ENCODE measurements around the gene ZMYM1.
"Not testable (repeated sequence)": the region's sequence is repeated elsewhere in the genome, so short reads cannot be mapped to it uniquely, and the experiment has no call there.

The ZMYM1 gene

GRCh38 chr1:35044431-35044830 is 34.8 kb upstream of the ZMYM1 start:
- Histone ChIP-seq H3K27ac (ENCODE audit: low read depth, low read length) (no peak overlapping the region), H3K4me3 (ENCODE audit: low read depth, low read length) (no peak overlapping the region)

GRCh38 chr1:35046730-35047129 is 32.5 kb upstream of the ZMYM1 start:
- Histone ChIP-seq H3K79me2 (ENCODE audit: control insufficient read depth, insufficient read depth, low read length, unreplicated experiment) (no peaks in the 10 kb centered on the region), H3K36me3 (ENCODE audit: insufficient read depth, low read length) (no peaks in the 10 kb centered on the region), H3K27me3 (ENCODE audit: insufficient read depth, low read length) (no peaks in the 10 kb centered on the region), H3K4me1 (ENCODE audit: control insufficient read depth, insufficient read depth, low read length, unreplicated experiment) (peaks cover 21% of the 10 kb centered on the region), H3K4me3 (ENCODE audit: low read depth, low read length) (no peak overlapping the region), H3K27ac (ENCODE audit: low read depth, low read length) (peak overlapping the region; percentile 81), H2AFZ (ENCODE audit: low read length, unreplicated experiment) (no peak overlapping the region)

More at GRCh38 chr1:35044431-35044830, 34.8 kb upstream of the ZMYM1 start:
- Histone ChIP-seq H3K79me2 (ENCODE audit: control insufficient read depth, insufficient read depth, low read length, unreplicated experiment) (no peaks in the 10 kb centered on the region), H3K27me3 (ENCODE audit: insufficient read depth, low read length) (no peaks in the 10 kb centered on the region), H3K4me1 (ENCODE audit: control insufficient read depth, insufficient read depth, low read length, unreplicated experiment) (peaks cover 21% of the 10 kb centered on the region), H2AFZ (ENCODE audit: low read length, unreplicated experiment) (no peak overlapping the region), H3K36me3 (ENCODE audit: insufficient read depth, low read length) (no peaks in the 10 kb centered on the region)

- no peaks in the 10 kb centered on the region for H3K79me2 ChIP-seq (ENCODE audit: control insufficient read depth, insufficient read depth, low read length, unreplicated experiment)
- H3K27ac ChIP-seq (ENCODE audit: low read depth, low read length) = peak overlapping the region; percentile 81
- no peaks in the 10 kb centered on the region for H3K27me3 ChIP-seq (ENCODE audit: insufficient read depth, low read length)
- peaks cover 21% of the 10 kb centered on the region for H3K4me1 ChIP-seq (ENCODE audit: control insufficient read depth, insufficient read depth, low read length, unreplicated experiment)
- H2AFZ ChIP-seq (ENCODE audit: low read length, unreplicated experiment) = no peak overlapping the region
- no peak overlapping the region for H3K4me3 ChIP-seq (ENCODE audit: low read depth, low read length)
- H3K36me3 ChIP-seq (ENCODE audit: insufficient read depth, low read length) = no peaks in the 10 kb centered on the region
Measured at GRCh38 chr1:35047188-35047858, 31.9 kb upstream of the ZMYM1 start.

DNA sequence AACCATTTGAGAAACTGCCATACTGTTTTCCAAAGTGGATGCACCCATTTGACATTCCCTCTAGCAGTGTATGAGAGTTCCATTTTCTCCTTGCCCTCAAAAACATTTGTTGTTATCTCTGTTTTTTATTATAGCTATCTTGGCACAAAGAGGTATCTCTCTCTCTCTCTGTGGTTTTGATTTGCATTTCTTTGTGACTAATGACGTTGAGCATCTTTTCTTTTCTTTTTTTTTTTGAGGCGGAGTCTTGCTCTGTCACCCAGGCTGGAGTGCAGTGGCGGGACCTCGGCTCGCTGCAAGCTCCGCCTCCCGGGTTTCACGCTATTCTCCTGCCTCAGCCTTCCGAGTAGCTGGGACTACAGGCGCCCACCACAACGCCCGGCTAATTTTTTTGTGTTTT is 30.1 kb upstream of the ZMYM1 start:
- no peaks in the 10 kb centered on the region for H3K79me2 ChIP-seq (ENCODE audit: control insufficient read depth, insufficient read depth, low read length, unreplicated experiment)
- peak overlapping the region; percentile 23; the same call in 1 of the 2 replicates for H3K27ac ChIP-seq (ENCODE audit: low read depth, low read length)
- no peak overlapping the region for H3K4me3 ChIP-seq (ENCODE audit: low read depth, low read length)
- H3K4me1 ChIP-seq (ENCODE audit: control insufficient read depth, insufficient read depth, low read length, unreplicated experiment) = peaks cover 19% of the 10 kb centered on the region
- H3K36me3 ChIP-seq (ENCODE audit: insufficient read depth, low read length) = no peaks in the 10 kb centered on the region
- no peaks in the 10 kb centered on the region for H3K27me3 ChIP-seq (ENCODE audit: insufficient read depth, low read length)
- no peak overlapping the region for H2AFZ ChIP-seq (ENCODE audit: low read length, unreplicated experiment)

GRCh38 chr1:35053433-35053832 is 25.8 kb upstream of the ZMYM1 start:
- Histone ChIP-seq H2AFZ (ENCODE audit: low read length, unreplicated experiment) (no peak overlapping the region), H3K79me2 (ENCODE audit: control insufficient read depth, insufficient read depth, low read length, unreplicated experiment) (no peaks in the 10 kb centered on the region), H3K4me1 (ENCODE audit: control insufficient read depth, insufficient read depth, low read length, unreplicated experiment) (peaks cover 7% of the 10 kb centered on the region), H3K4me3 (ENCODE audit: low read depth, low read length) (no peak overlapping the region), H3K27me3 (ENCODE audit: insufficient read depth, low read length) (no peaks in the 10 kb centered on the region), H3K36me3 (ENCODE audit: insufficient read depth, low read length) (no peaks in the 10 kb centered on the region), H3K27ac (ENCODE audit: low read depth, low read length) (no peak overlapping the region)

GRCh38 chr1:35054282-35054681 is 24.9 kb upstream of the ZMYM1 start:
- not testable (repeated sequence) for H3K27ac ChIP-seq (ENCODE audit: low read depth, low read length); H3K36me3 ChIP-seq (ENCODE audit: insufficient read depth, low read length); H2AFZ ChIP-seq (ENCODE audit: low read length, unreplicated experiment); H3K27me3 ChIP-seq (ENCODE audit: insufficient read depth, low read length); H3K4me1 ChIP-seq (ENCODE audit: control insufficient read depth, insufficient read depth, low read length, unreplicated experiment); H3K79me2 ChIP-seq (ENCODE audit: control insufficient read depth, insufficient read depth, low read length, unreplicated experiment); H3K4me3 ChIP-seq (ENCODE audit: low read depth, low read length)

- H3K4me1 ChIP-seq (ENCODE audit: control insufficient read depth, insufficient read depth, low read length, unreplicated experiment) = peaks cover 12% of the 10 kb centered on the region
- H3K36me3 ChIP-seq (ENCODE audit: insufficient read depth, low read length); H3K27ac ChIP-seq (ENCODE audit: low read depth, low read length); H3K4me3 ChIP-seq (ENCODE audit: low read depth, low read length); H3K79me2 ChIP-seq (ENCODE audit: control insufficient read depth, insufficient read depth, low read length, unreplicated experiment); H3K27me3 ChIP-seq (ENCODE audit: insufficient read depth, low read length); H2AFZ ChIP-seq (ENCODE audit: low read length, unreplicated experiment): not testable (repeated sequence)
Measured at GRCh38 chr1:35058321-35058720, 20.9 kb upstream of the ZMYM1 start.

DNA sequence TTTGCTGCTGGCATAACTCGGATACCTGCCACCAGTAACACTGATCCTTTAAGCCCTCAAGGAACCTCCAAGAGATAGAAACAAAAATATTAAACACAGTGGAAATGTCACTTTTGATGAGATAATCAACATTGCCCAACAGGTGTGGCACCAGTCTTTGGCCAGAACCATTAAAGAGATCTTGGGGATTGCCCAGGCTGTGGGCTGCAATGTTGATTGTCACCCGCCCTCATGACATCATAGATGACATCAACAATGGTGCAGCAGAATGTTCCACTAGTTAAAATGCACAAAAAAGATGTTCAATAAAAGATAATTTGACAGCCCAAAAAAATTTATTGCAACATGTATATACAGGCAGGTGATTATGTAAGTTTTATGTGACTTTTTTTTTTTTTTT is 20.2 kb upstream of the ZMYM1 start:
- Histone ChIP-seq H3K79me2 (ENCODE audit: control insufficient read depth, insufficient read depth, low read length, unreplicated experiment) (no peaks in the 10 kb centered on the region), H3K27me3 (ENCODE audit: insufficient read depth, low read length) (no peaks in the 10 kb centered on the region), H3K4me3 (ENCODE audit: low read depth, low read length) (no peak overlapping the region), H3K36me3 (ENCODE audit: insufficient read depth, low read length) (peaks cover 2% of the 10 kb centered on the region; the same call in 1 of the 2 replicates), H2AFZ (ENCODE audit: low read length, unreplicated experiment) (no peak overlapping the region), H3K4me1 (ENCODE audit: control insufficient read depth, insufficient read depth, low read length, unreplicated experiment) (peaks cover 16% of the 10 kb centered on the region), H3K27ac (ENCODE audit: low read depth, low read length) (no peak overlapping the region)

DNA sequence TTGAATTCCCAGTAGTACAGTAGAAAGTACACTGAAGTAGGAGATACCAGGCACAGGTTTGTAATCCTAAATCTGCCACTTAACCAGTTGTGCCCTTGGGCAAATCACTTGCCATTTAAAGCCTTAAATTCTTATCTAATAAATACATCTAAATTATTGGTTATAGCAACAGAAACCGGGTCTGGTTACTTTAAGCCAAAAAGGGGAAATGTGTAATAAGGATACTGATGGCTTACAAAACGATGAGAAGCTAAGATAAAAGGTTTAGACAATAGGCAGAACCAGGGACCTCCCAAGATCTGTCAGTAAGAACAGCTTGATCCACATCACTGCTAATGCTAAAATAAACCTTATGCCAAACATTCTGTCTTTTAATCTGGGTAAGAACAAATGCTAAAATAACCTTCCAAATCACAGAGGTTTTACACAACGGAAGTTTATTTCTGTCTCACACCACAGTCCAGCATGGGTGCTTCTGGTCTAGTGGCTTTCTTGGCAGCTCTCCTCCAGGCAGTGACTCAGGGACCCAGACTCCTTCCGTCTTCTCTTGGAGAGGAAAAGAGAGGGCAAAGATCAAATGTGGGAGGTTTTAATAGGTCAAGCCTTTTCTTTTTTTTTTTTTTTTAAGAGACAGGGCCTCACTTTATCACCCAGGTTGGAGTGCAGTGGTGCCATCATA is 16.5 kb upstream of the ZMYM1 start:
- Histone ChIP-seq H3K79me2 (ENCODE audit: control insufficient read depth, insufficient read depth, low read length, unreplicated experiment) (no peaks in the 10 kb centered on the region), H2AFZ (ENCODE audit: low read length, unreplicated experiment) (no peak overlapping the region), H3K4me1 (ENCODE audit: control insufficient read depth, insufficient read depth, low read length, unreplicated experiment) (peaks cover 16% of the 10 kb centered on the region), H3K36me3 (ENCODE audit: insufficient read depth, low read length) (peaks cover 2% of the 10 kb centered on the region; the same call in 1 of the 2 replicates), H3K27me3 (ENCODE audit: insufficient read depth, low read length) (no peaks in the 10 kb centered on the region), H3K27ac (ENCODE audit: low read depth, low read length) (peak overlapping the region; percentile 70), H3K4me3 (ENCODE audit: low read depth, low read length) (no peak overlapping the region)

DNA sequence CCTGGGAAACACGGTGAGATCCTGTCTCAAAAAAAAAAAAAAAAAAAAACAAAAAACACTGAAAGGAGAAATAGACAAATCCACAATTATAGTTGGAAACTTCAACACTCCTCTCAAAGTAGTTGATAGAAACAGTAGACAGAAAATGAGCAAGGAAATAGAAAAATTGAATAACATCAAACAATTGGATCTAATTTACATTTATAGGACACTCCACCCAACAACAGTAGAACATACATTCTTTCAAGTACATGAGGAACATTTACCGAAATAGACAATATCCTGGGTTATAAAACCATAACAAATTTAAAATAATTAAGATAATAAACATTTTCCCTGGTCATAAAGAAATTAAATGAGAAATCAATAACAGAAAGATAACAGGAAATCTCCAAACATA is 14.9 kb upstream of the ZMYM1 start:
- Histone ChIP-seq H3K27me3 (ENCODE audit: insufficient read depth, low read length) (no peaks in the 10 kb centered on the region), H3K4me3 (ENCODE audit: low read depth, low read length) (no peak overlapping the region), H3K4me1 (ENCODE audit: control insufficient read depth, insufficient read depth, low read length, unreplicated experiment) (peaks cover 16% of the 10 kb centered on the region), H2AFZ (ENCODE audit: low read length, unreplicated experiment) (no peak overlapping the region), H3K36me3 (ENCODE audit: insufficient read depth, low read length) (peaks cover 2% of the 10 kb centered on the region; the same call in 1 of the 2 replicates), H3K79me2 (ENCODE audit: control insufficient read depth, insufficient read depth, low read length, unreplicated experiment) (no peaks in the 10 kb centered on the region), H3K27ac (ENCODE audit: low read depth, low read length) (no peak overlapping the region)

- Histone ChIP-seq H3K4me1 (ENCODE audit: control insufficient read depth, insufficient read depth, low read length, unreplicated experiment) (no peaks in the 10 kb centered on the region), H3K4me3 (ENCODE audit: low read depth, low read length) (no peak overlapping the region), H3K36me3 (ENCODE audit: insufficient read depth, low read length) (no peaks in the 10 kb centered on the region; the same call in 1 of the 2 replicates), H2AFZ (ENCODE audit: low read length, unreplicated experiment) (no peak overlapping the region), H3K79me2 (ENCODE audit: control insufficient read depth, insufficient read depth, low read length, unreplicated experiment) (no peaks in the 10 kb centered on the region), H3K27ac (ENCODE audit: low read depth, low read length) (no peak overlapping the region), H3K27me3 (ENCODE audit: insufficient read depth, low read length) (no peaks in the 10 kb centered on the region)
Measured at GRCh38 chr1:35069746-35070145, 9.4 kb upstream of the ZMYM1 start.

Measured in ACC112 (cell line).